GM18873 (cell line): ENCODE results near the gene FAM72D.
"Not testable (repeated sequence)": the region's sequence is repeated elsewhere in the genome, so short reads cannot be mapped to it uniquely, and the experiment has no call there.

ENCODE experiments used
- ATAC-seq: cut with Tn5 transposase; IDR thresholded peaks from one replicate; pipeline ENCODE4 v1.9.1; 2021; ENCODE audit warnings: mild to moderate bottlenecking, moderate library complexity, moderate number of reproducible peaks; ENCODE audit not compliant: unreplicated experiment, low FRiP score

Gene FAM72D

DNA sequence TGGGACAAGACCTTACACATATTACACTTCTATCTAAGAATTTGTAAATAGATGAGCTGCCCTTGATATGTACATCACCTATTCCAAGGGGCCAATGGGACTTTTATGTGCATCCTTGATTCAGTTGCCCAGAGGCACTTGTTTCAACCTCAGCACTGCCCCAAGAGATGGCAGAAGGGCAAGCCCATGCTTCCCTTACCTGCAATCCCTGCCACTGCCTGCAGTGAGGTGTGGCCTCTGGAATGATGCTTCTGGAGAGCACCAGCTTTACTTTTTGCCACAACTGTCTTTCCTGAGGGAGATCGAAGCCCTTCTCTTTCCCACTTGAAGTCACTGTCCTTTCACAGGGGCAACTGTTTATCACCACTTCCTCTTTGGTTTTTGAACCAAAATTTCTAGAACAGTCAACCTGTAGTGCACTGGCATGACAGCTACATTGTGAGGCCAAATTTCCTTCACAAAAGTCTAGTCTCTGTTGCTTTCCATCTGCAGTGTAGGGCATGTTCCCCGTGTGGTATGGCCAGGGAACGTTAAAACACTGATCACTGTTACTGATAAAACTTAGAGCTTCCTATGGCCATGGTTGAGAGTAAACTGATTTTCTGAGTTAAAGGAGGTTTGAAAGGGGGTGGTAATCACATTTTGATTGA is 48.6 kb downstream of the FAM72D start:
- ATAC-seq, result not testable (repeated sequence)

DNA sequence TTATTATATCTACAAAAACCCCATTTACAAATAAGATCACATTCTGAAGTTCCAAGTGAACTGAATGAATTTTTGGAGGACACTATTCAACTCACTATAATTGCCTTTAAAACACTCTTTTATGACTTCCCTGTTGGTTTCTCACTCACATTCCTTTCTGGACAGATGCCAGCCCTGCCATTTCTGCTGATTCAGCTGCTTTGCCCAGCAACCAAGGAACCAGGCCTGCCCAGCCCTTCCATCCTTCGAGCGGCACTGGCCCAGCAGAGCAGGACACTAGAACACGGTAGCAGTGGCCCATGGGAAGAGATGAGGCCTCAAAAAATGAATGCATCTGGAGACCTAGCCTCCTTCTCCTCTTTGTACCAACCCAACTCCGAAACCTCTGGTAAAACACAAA is 50.5 kb downstream of the FAM72D start:
- not testable (repeated sequence) for ATAC-seq

DNA sequence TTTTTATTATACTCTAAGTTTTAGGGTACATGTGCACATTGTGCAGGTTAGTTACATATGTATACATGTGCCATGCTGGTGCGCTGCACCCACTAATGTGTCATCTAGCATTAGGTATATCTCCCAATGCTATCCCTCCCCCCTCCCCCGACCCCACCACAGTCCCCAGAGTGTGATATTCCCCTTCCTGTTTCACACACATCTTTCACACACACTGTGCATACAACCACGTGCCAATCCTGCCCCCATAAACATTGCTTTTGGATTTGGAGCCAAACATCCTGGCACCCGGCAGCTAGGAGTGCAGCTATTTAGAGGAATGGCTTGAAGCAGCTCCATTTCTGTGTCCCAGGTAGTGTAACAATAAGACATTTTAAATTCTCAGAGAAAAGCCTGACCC is 51.4 kb downstream of the FAM72D start:
- ATAC-seq, result not testable (repeated sequence)

DNA sequence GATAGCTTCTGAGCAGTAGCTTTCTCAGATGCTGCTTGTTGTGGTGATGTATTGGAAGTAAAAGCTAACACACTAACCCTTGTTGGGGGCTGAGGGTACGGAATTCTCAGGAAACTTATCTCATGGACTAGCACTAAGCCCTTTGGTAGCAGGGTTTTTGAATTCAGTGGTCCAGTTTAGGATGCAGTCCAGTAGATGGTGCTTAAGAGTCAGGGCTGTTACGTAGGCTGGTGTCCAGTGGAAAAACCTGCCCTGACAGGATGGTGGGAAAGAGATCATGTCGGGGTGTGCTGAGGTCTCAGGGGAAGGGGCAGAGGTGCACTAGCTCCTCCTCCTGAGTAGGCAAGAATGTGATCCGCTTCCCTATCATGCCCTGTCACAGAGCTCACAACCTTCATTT is 59.6 kb downstream of the FAM72D start:
- ATAC-seq, result not testable (repeated sequence)

DNA sequence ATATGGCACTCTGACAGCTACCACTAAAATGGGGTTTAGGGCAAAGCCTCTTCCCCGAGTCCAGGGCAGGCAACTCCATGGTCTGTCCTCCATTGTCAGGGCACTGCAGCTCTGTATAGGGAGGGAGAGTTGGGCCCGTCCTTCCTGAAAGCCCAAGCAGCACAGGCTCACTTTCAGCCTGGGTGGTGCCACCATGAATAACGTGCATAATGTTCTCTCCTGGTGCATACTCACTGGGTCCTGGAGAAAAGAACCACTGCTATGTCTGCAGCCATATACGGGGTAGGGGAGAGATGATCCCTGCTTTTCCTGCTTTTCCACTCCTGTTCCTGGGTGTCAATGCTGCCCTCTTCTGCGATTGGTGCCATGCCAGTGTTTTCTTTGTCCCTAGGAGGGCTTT is 60.1 kb downstream of the FAM72D start:
- ATAC-seq, result not testable (repeated sequence)

DNA sequence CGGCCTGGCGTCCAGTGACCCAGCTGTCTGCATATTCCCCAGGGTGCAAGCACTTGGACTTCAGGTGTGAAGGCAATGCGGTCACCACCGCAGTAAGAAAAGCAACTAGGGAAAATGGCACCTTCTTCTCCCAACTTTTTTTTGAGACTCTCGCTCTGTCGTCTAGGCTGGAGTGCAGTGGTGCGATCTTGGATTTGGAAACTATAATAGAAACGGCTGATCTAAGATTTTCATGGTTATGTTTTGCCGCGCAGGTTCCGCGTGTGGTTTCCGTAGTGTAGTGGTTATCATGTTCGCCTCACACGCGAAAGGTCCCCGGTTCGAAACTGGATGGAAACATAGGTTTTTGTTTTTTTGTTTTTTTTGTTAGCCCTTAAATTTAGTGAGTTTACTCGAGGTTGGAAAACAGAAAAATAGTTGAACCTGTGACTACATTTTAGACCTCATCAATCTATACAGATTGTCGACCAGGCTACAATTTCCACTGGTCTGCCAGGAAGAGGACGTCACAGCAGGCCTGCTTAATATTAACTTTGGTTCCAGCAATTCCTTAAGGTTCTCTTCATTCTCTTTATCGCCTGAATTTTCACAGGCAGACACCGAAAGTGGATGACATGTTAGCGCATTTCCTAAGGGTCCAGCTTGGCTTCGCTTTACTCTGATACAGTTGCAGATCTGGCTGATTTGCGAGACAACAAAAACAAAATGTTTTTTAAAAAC is 61.3 kb downstream of the FAM72D start:
- ATAC-seq, result not testable (repeated sequence)

DNA sequence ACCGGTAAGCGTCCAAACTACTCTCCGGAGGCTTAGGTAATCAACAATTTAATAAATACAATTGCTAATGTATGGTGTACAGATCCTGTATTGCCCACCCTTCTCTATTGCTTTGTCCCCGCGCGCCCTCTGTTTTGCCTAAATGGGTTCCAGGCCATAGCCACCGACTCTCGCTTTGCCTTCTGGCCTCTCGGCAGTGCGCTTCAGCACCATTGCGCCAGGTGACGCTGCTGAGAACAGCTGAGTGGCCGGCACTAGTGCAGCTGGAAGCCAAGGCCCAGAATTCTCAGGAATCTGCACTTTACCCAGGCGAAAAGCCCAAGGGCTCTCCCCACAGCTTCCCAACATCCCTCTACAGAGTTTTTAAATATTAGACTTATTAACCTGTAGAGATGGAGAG is 61.9 kb downstream of the FAM72D start:
- not testable (repeated sequence) for ATAC-seq

DNA sequence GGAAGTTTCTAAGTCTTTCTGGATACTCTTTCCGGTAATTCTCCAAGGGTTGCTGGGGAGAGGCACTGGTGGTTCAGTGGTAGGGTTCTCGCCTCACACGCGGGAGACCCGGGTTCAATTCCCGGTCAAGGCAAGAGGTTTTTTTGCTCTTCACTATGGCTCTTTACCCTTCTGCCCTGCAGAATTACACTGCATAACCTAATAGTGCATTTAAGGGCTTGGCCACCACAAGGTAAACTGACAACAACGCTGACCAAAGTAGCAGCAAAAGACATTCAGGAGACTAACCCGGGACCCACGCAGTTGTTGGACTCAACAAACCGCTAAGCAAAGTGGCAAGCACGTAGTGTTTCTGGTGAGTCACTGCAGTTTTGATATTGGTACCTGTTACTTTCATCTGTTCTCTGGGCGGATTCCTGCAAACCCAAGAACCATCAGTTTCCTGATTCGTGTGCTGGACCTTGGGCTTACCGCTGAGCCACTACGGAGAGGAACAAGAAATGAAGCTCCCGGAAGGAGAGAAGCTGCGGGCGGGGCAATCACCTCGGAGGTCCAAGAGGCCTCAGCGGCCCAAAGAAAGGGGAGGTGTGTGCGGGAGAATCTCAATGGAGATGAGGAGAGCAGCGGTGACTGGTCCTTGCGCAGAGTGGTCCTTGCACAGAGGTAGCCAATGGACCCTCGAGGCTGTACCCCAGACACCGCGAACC is 65.4 kb downstream of the FAM72D start:
- not testable (repeated sequence) for ATAC-seq
